GM12872 (cell line): ENCODE data around the gene MRM2.

ENCODE experiments used
- CTCF ChIP-seq: IDR thresholded peaks from 3 replicates; pipeline ENCODE4 v1.5.1; 2011; ENCODE audit warnings: low read depth, mild to moderate bottlenecking, low read length, moderate library complexity; ENCODE audit not compliant: insufficient read depth

The MRM2 gene

GRCh38 chr7:2196381-2197378 lies 45.3 kb downstream of the MRM2 start:
- no peak for TF ChIP-seq CTCF

GRCh38 chr7:2195400-2196246 lies 46.4 kb downstream of the MRM2 start:
- TF ChIP-seq CTCF = no peak

- TF ChIP-seq CTCF = no peak
Observed at GRCh38 chr7:2193575-2194305, 48.3 kb downstream of the MRM2 start.

- no peak for TF ChIP-seq CTCF
Observed at GRCh38 chr7:2192831-2193534, 49.0 kb downstream of the MRM2 start.

GRCh38 chr7:2191016-2191415 lies 51.0 kb downstream of the MRM2 start:
- no peak for TF ChIP-seq CTCF

- TF ChIP-seq CTCF = no peak
Observed at GRCh38 chr7:2190531-2190930, 51.5 kb downstream of the MRM2 start.
